HG03442 (cell line): ENCODE measurements around the gene OTOG.

Experiments used
- ATAC-seq: cut with Tn5 transposase; IDR thresholded peaks from one replicate; pipeline ENCODE4 v1.9.1; 2021; ENCODE audit warnings: mild to moderate bottlenecking, moderate library complexity; ENCODE audit not compliant: unreplicated experiment

Gene OTOG

GRCh38 chr11:17578296-17578695 lies 31.2 kb downstream of the OTOG start:
- no peak for ATAC-seq

GRCh38 chr11:17578958-17579357 lies 31.9 kb downstream of the OTOG start:
- no peak for ATAC-seq

- ATAC-seq, result no peak
These were observed 32.4 kb downstream of the OTOG start for GRCh38 chr11:17579451-17579850.

GRCh38 chr11:17580271-17580670 lies 33.2 kb downstream of the OTOG start:
- ATAC-seq, result no peak

GRCh38 chr11:17581036-17581731 lies 34.1 kb downstream of the OTOG start:
- ATAC-seq, result no peak

- ATAC-seq, result no peak
These were observed 34.6 kb downstream of the OTOG start for GRCh38 chr11:17581732-17582053.

GRCh38 chr11:17585911-17586695 lies 39.0 kb downstream of the OTOG start:
- no peak for ATAC-seq

- no peak for ATAC-seq
These were observed 41.1 kb downstream of the OTOG start for GRCh38 chr11:17588166-17588565.

GRCh38 chr11:17588721-17589120 lies 41.7 kb downstream of the OTOG start:
- ATAC-seq, result no peak

- ATAC-seq, result no peak
These were observed 43.4 kb downstream of the OTOG start for GRCh38 chr11:17590463-17590862.

- ATAC-seq, result no peak
These were observed 44.2 kb downstream of the OTOG start for GRCh38 chr11:17591293-17591692.

GRCh38 chr11:17593466-17594245 lies 46.6 kb downstream of the OTOG start:
- no peak for ATAC-seq

GRCh38 chr11:17594686-17595192 lies 47.7 kb downstream of the OTOG start:
- ATAC-seq, result no peak

GRCh38 chr11:17595526-17596309 lies 48.7 kb downstream of the OTOG start:
- ATAC-seq, result no peak

GRCh38 chr11:17596310-17596669 lies 49.2 kb downstream of the OTOG start:
- no peak for ATAC-seq

- no peak for ATAC-seq
These were observed 49.7 kb downstream of the OTOG start for GRCh38 chr11:17596711-17597110.

- no peak for ATAC-seq
These were observed 50.7 kb downstream of the OTOG start for GRCh38 chr11:17597770-17598169.

GRCh38 chr11:17598700-17599459 lies 51.8 kb downstream of the OTOG start:
- peak; percentile 80 for ATAC-seq

GRCh38 chr11:17599460-17599925 lies 52.4 kb downstream of the OTOG start:
- no peak for ATAC-seq
